PFSK-1 (cell line): Measurements from ENCODE around the gene ENC1.

Experiments
- FOXP2 ChIP-seq: optimal IDR thresholded peaks from 2 replicates; pipeline ENCODE3; 2011; ENCODE audit warnings: borderline replicate concordance, control low read depth, inconsistent platforms; ENCODE audit not compliant: insufficient read depth; ENCODE audit errors: extremely low read length, extremely low read depth
- POLR2AphosphoS5 ChIP-seq: IDR thresholded peaks from 2 replicates; pipeline ENCODE4 v1.6.1; 2012; ENCODE audit warnings: low read depth, mild to moderate bottlenecking, control low read depth, low read length, moderate library complexity
- REST ChIP-seq, 2 experiments: IDR thresholded peaks; 2 replicates each; pipeline versions ENCODE4 v1.6.1 to v1.8.0; 2011 to 2012; ENCODE audit warnings: low read depth in 2 of 2, low read length in 2 of 2, control low read depth in 1 of 2, inconsistent platforms in 1 of 2, mild to moderate bottlenecking in 1 of 2, moderate library complexity in 1 of 2; ENCODE audit not compliant: insufficient read depth in 1 of 2
- SIN3A ChIP-seq: IDR thresholded peaks from 2 replicates; pipeline ENCODE4 v1.6.1; 2012; ENCODE audit warnings: mild to moderate bottlenecking, low read length, moderate library complexity, borderline replicate concordance; ENCODE audit not compliant: insufficient read depth
- TAF1 ChIP-seq: IDR thresholded peaks from 2 replicates; pipeline ENCODE4 v1.6.1; 2012; ENCODE audit warnings: low read length, control low read depth, borderline replicate concordance; ENCODE audit not compliant: insufficient read depth

- no peak for TF ChIP-seq POLR2AphosphoS5
- no peak for TF ChIP-seq REST (IDR thresholded peaks at IDR 0.05; ENCODE audit: insufficient read depth in 1 of 2, low read depth in 2 of 2, low read length in 2 of 2)
- no peak for TF ChIP-seq TAF1
- TF ChIP-seq FOXP2 = no peak
- TF ChIP-seq SIN3A = no peak
Observed at GRCh38 chr5:74667396-74667795, 26.9 kb upstream of the ENC1 start.
